H9 (cell line): ENCODE results near the gene PTPRN2. TPM values are rescaled to one million over a fixed set of nuclear protein-coding genes. Genes with fewer than 3 reads are reported as not detected.

Experiments used
- DNase-seq: peaks from one replicate; pipeline ENCODE4 v3.0.0-alpha.2; 2017
- H2AFZ ChIP-seq: one replicate; pipeline ENCODE4 v1.6.1; 2013; ENCODE audit warnings: mild to moderate bottlenecking, low read length, control low read depth, moderate library complexity
- H2AK5ac ChIP-seq: 2 replicates; pipeline ENCODE4 v1.6.1; 2013; ENCODE audit warnings: low read length, control low read depth, mixed read lengths; ENCODE audit not compliant: insufficient read length
- H2BK120ac ChIP-seq: one replicate; pipeline ENCODE4 v1.6.1; 2013; ENCODE audit warnings: low read depth, mild to moderate bottlenecking, low read length, control low read depth, inconsistent platforms; ENCODE audit not compliant: poor library complexity, severe bottlenecking
- H2BK12ac ChIP-seq: 2 replicates; pipeline ENCODE4 v1.6.1; 2013; ENCODE audit warnings: low read length, control low read depth, mixed read lengths, low read depth; ENCODE audit not compliant: insufficient read length
- H2BK15ac ChIP-seq: 2 replicates; pipeline ENCODE4 v1.6.1; 2013; ENCODE audit warnings: low read depth, low read length, control low read depth
- H2BK20ac ChIP-seq: one replicate; pipeline ENCODE4 v1.6.1; 2013; ENCODE audit warnings: low read depth, mild to moderate bottlenecking, low read length, control low read depth, inconsistent platforms; ENCODE audit not compliant: poor library complexity, severe bottlenecking
- H2BK5ac ChIP-seq: 2 replicates; pipeline ENCODE4 v1.6.1; 2013; ENCODE audit warnings: low read length, control low read depth, mixed read lengths; ENCODE audit not compliant: insufficient read length
- H3K14ac ChIP-seq: 2 replicates; pipeline ENCODE4 v1.6.1; 2013; ENCODE audit warnings: low read length, control low read depth; ENCODE audit not compliant: insufficient read depth
- H3K18ac ChIP-seq: 2 replicates; pipeline ENCODE4 v1.6.1; 2013; ENCODE audit warnings: low read depth, mild to moderate bottlenecking, mixed read lengths, low read length, control low read depth; ENCODE audit not compliant: insufficient read length
- H3K23ac ChIP-seq: 2 replicates; pipeline ENCODE4 v1.6.1; 2013; ENCODE audit warnings: low read length, control low read depth, mixed read lengths, low read depth; ENCODE audit not compliant: insufficient read length
- H3K23me2 ChIP-seq: 2 replicates; pipeline ENCODE4 v1.6.1; 2013; ENCODE audit warnings: low read depth, mild to moderate bottlenecking, mixed read lengths, low read length, control low read depth; ENCODE audit not compliant: insufficient read length, poor library complexity, severe bottlenecking
- H3K27ac ChIP-seq: 2 replicates; pipeline ENCODE4 v1.5.1; 2013; ENCODE audit warnings: low read length, control low read depth, mixed read lengths, low read depth; ENCODE audit not compliant: insufficient read length
- H3K27me3 ChIP-seq: 2 replicates; pipeline ENCODE4 v1.6.1; 2013; ENCODE audit warnings: low read length, control low read depth, inconsistent platforms; ENCODE audit not compliant: insufficient read depth
- H3K4ac ChIP-seq: 2 replicates; pipeline ENCODE4 v1.6.1; 2013; ENCODE audit warnings: low read depth, mild to moderate bottlenecking, control low read depth, inconsistent platforms, low read length, moderate library complexity
- H3K4me1 ChIP-seq: 2 replicates; pipeline ENCODE4 v1.6.1; 2013; ENCODE audit warnings: low read length, control low read depth, inconsistent platforms; ENCODE audit not compliant: insufficient read depth
- H3K4me2 ChIP-seq: 2 replicates; pipeline ENCODE4 v1.6.1; 2013; ENCODE audit warnings: low read length, control low read depth, mixed read lengths; ENCODE audit not compliant: insufficient read length, insufficient read depth
- H3K56ac ChIP-seq: 2 replicates; pipeline ENCODE4 v1.6.1; 2013; ENCODE audit warnings: low read depth, mild to moderate bottlenecking, mixed read lengths, low read length, control low read depth; ENCODE audit not compliant: insufficient read length
- H3K79me1 ChIP-seq: 2 replicates; pipeline ENCODE4 v1.6.1; 2013; ENCODE audit warnings: low read depth, mild to moderate bottlenecking, moderate library complexity, low read length, control low read depth, inconsistent platforms; ENCODE audit not compliant: insufficient read depth, poor library complexity, severe bottlenecking
- H3K79me2 ChIP-seq: 2 replicates; pipeline ENCODE4 v1.6.1; 2013; ENCODE audit warnings: low read length, control low read depth, inconsistent platforms; ENCODE audit not compliant: insufficient read depth
- H3K9ac ChIP-seq: 2 replicates; pipeline ENCODE4 v1.6.1; 2013; ENCODE audit warnings: low read length, control low read depth, mixed read lengths; ENCODE audit not compliant: insufficient read length; ENCODE audit errors: extremely low read depth
- H3K9me3 ChIP-seq: one replicate; pipeline ENCODE4 v1.6.1; 2013; ENCODE audit warnings: low read depth, low read length, inconsistent platforms; ENCODE audit not compliant: control insufficient read depth
- H3T11ph ChIP-seq: one replicate; pipeline ENCODE4 v1.6.1; 2013; ENCODE audit warnings: mild to moderate bottlenecking, low read length, control low read depth, inconsistent platforms
- H4K20me1 ChIP-seq: one replicate; pipeline ENCODE4 v1.6.1; 2013; ENCODE audit not compliant: control insufficient read depth, insufficient read length, insufficient read depth
- H4K5ac ChIP-seq: 2 replicates; pipeline ENCODE4 v1.6.1; 2013; ENCODE audit warnings: low read depth, mild to moderate bottlenecking, mixed read lengths, low read length, control low read depth; ENCODE audit not compliant: insufficient read length
- H4K8ac ChIP-seq: replicated peaks from 2 replicates; pipeline ENCODE4 v1.6.1; 2013; ENCODE audit warnings: low read length, control low read depth, mixed read lengths, low read depth; ENCODE audit not compliant: insufficient read length
- H4K91ac ChIP-seq: 2 replicates; pipeline ENCODE4 v1.6.1; 2013; ENCODE audit warnings: low read depth, mild to moderate bottlenecking, moderate library complexity, mixed read lengths, low read length, control low read depth; ENCODE audit not compliant: insufficient read length
- H3K27ac Mint-ChIP-seq, 3 experiments: 2 replicates in 2 of 3; 3 replicates in 1 of 3; pipeline ENCODE4 v1.8.0; 2020 to 2021; ENCODE audit warnings: mixed read lengths in 3 of 3, mild to moderate bottlenecking in 1 of 3, moderate library complexity in 1 of 3
- H3K27me3 Mint-ChIP-seq: 2 replicates; pipeline ENCODE4 v1.8.0; 2021; ENCODE audit warnings: low read depth, mild to moderate bottlenecking, moderate library complexity, mixed read lengths
- H3K36me3 Mint-ChIP-seq, 3 experiments: 2 replicates in 2 of 3; 3 replicates in 1 of 3; pipeline ENCODE4 v1.8.0; 2020 to 2021; ENCODE audit warnings: low read depth in 3 of 3, mixed read lengths in 3 of 3; ENCODE audit not compliant: insufficient read depth in 1 of 3
- H3K4me1 Mint-ChIP-seq, 2 experiments: 2 replicates each; pipeline ENCODE4 v1.8.0; 2020; ENCODE audit warnings: mixed read lengths in 2 of 2
- H3K4me3 Mint-ChIP-seq, 2 experiments: 2 replicates in 1 of 2; 3 replicates in 1 of 2; pipeline ENCODE4 v1.8.0; 2020 to 2021; ENCODE audit warnings: mild to moderate bottlenecking in 2 of 2, mixed read lengths in 2 of 2, moderate library complexity in 1 of 2
- H3K9me3 Mint-ChIP-seq, 2 experiments: 2 replicates in 1 of 2; 3 replicates in 1 of 2; pipeline ENCODE4 v1.8.0; 2020; ENCODE audit warnings: mild to moderate bottlenecking in 2 of 2, mixed read lengths in 2 of 2, moderate library complexity in 1 of 2
- WGBS: extraction: QIAGEN DNeasy Blood & Tissue Kit; methylation state at CpG from one replicate; pipeline ENCODE4 v1.1.7; 2013; ENCODE audit warnings: missing lambda C conversion rate, low lambda C conversion rate, mixed read lengths; ENCODE audit not compliant: insufficient read length; ENCODE audit errors: extremely low coverage; 5-methylcytosine and 5-hydroxymethylcytosine counted together
- total RNA-seq: library from RNA; stranded (reverse); gene quantifications from 2 replicates; pipeline ENCODE4 v1.2.1, GENCODE V29; 2021
- TF ChIP-seq, protein P1 (sequence below): fragments of 200-600 bp; sonication (generic); conservative IDR thresholded peaks from 3 replicates; pipeline ENCODE4 v1.8.0; 2021; ENCODE audit warnings: antibody characterized with exemption, mild to moderate bottlenecking

PTPRN2 gene
- total RNA-seq, 1 experiment from 2014 or later = 5.2 TPM

DNA sequence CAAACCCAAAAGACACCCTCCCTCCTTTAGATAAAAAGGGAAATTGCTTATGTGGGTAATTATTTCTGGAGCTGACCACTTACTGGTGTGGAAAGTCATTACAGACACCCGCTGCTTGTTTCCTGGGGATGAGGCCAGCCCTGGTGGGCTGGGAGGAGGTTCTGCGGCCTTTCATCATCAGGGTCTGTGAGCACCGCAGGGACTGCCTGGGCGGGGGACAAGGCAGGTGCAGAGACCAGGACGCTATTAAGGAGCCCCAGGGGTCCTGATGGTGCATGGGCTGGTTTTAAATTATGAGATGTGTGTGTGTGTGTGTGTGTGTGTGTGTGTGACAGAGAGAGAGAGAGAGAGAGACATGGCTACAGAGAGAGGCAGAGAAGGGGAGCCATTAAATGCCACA is 1079.6 kb downstream of the PTPRN2 start:
- no peak overlapping the region for H3K27ac Mint-ChIP-seq
- peaks cover 0 to 12% (median 2%) of the 10 kb centered on the region in 3 experiments; a peak in 3 of 7 replicates for H3K36me3 Mint-ChIP-seq
- H2BK20ac ChIP-seq = no peak overlapping the region

More for the DNA sequence above, 1079.6 kb downstream of the PTPRN2 start:
- Histone ChIP-seq H2AFZ (no peak overlapping the region), H4K20me1 (no peaks in the 10 kb centered on the region), H4K91ac (no peak overlapping the region), H3K56ac (no peak overlapping the region), H3K27me3 (peaks cover 2% of the 10 kb centered on the region; the same call in 1 of the 2 replicates), H2BK5ac (no peak overlapping the region), H2BK120ac (no peak overlapping the region), H3K79me2 (no peaks in the 10 kb centered on the region), H3K14ac (no peak overlapping the region), H3T11ph (no peak overlapping the region), H3K23me2 (no peaks in the 10 kb centered on the region), H3K18ac (no peak overlapping the region), H3K9me3 (no peaks in the 10 kb centered on the region), H3K9ac (no peak overlapping the region), H4K5ac (no peak overlapping the region), H3K27ac (no peak overlapping the region), H2BK12ac (no peak overlapping the region), H3K4me2 (no peak overlapping the region), H3K79me1 (no peaks in the 10 kb centered on the region), H4K8ac (no peak overlapping the region), H2BK15ac (no peak overlapping the region), H2AK5ac (no peak overlapping the region), H3K4me1 (no peaks in the 10 kb centered on the region), H3K4ac (no peak overlapping the region), H3K23ac (no peak overlapping the region)
- Mint-ChIP-seq H3K4me3 (no peak overlapping the region), H3K27me3 (peaks cover 96% of the 10 kb centered on the region), H3K9me3 (peaks cover 26% of the 10 kb centered on the region in 2 experiments), H3K4me1 (0 out of 4 replicates have a peak, but pooled peaks cover 0 to under 1% of the 10 kb centered on the region in 2 experiments)
- no CpG with 5 or more reads among the region's 5 CpGs for WGBS
- no peak for DNase-seq
- TF ChIP-seq, protein P1, sequence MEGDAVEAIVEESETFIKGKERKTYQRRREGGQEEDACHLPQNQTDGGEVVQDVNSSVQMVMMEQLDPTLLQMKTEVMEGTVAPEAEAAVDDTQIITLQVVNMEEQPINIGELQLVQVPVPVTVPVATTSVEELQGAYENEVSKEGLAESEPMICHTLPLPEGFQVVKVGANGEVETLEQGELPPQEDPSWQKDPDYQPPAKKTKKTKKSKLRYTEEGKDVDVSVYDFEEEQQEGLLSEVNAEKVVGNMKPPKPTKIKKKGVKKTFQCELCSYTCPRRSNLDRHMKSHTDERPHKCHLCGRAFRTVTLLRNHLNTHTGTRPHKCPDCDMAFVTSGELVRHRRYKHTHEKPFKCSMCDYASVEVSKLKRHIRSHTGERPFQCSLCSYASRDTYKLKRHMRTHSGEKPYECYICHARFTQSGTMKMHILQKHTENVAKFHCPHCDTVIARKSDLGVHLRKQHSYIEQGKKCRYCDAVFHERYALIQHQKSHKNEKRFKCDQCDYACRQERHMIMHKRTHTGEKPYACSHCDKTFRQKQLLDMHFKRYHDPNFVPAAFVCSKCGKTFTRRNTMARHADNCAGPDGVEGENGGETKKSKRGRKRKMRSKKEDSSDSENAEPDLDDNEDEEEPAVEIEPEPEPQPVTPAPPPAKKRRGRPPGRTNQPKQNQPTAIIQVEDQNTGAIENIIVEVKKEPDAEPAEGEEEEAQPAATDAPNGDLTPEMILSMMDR = no peak
